SH-SY5Y (cell line): ENCODE measurements around the gene ZNF70.

Source experiments
- GATA2 ChIP-seq: IDR thresholded peaks from 2 replicates; pipeline ENCODE4 v1.6.1; 2011; ENCODE audit warnings: mild to moderate bottlenecking, low read depth, low read length
- GATA3 ChIP-seq: IDR thresholded peaks from 2 replicates; pipeline ENCODE4 v1.6.1; 2011; ENCODE audit warnings: low read depth, mild to moderate bottlenecking, low read length, moderate library complexity

DNA sequence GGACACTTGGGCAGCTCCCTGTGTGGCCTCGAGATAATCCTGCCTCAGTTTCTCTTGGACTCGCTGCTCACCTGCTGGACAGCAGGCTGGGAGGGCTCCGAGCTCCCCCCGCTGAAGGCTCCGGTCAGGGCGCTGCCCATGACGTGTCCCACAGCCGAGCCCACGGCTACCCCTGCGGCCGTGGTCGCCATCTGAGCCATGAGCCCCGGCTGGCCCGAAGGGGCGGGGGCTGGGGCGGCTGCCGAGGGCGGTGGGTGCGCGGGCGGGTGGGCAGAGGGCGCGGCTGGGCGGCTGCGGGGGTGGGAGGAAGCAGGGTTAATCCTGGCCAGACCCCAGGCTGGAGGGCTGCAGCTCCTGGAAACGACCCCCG is 16.4 kb upstream of the ZNF70 start:
- TF ChIP-seq GATA2: no peak
- TF ChIP-seq GATA3: no peak
